Measurements from ENCODE around the gene IFI27L2. TPM values are rescaled to one million over a fixed set of nuclear protein-coding genes. Genes with fewer than 3 reads are reported as not detected.
"Not testable (repeated sequence)": the region's sequence is repeated elsewhere in the genome, so short reads cannot be mapped to it uniquely, and the experiment has no call there.

Gene IFI27L2
- total RNA-seq, 1 donor from 2014 or later, result 30.4 TPM

- Mint-ChIP-seq H3K27ac (ENCODE audit: unreplicated experiment) (no peak overlapping the region), H3K27me3 (ENCODE audit: low read depth) (peaks cover 32% of the 10 kb centered on the region), H3K4me3 (no peak overlapping the region), H3K4me1 (peaks cover 14% of the 10 kb centered on the region), H3K36me3 (ENCODE audit: low read depth) (no peaks in the 10 kb centered on the region), H3K9me3 (peaks cover 2% of the 10 kb centered on the region)
- no peak for DNase-seq (ENCODE audit: low read depth, low spot score)
- no peak for TF ChIP-seq CTCF (conservative IDR thresholded peaks at IDR 0.05)
Measured at GRCh38 chr14:94161981-94162380, 32.6 kb upstream of the IFI27L2 start.

GRCh38 chr14:94161058-94161457, 31.7 kb upstream of the IFI27L2 start:
- TF ChIP-seq CTCF (conservative IDR thresholded peaks at IDR 0.05), result no peak
- Mint-ChIP-seq H3K4me1 (peaks cover 14% of the 10 kb centered on the region), H3K9me3 (peaks cover 2% of the 10 kb centered on the region), H3K4me3 (no peak overlapping the region), H3K27me3 (ENCODE audit: low read depth) (peaks cover 29% of the 10 kb centered on the region), H3K27ac (ENCODE audit: unreplicated experiment) (no peak overlapping the region), H3K36me3 (ENCODE audit: low read depth) (no peaks in the 10 kb centered on the region)
- DNase-seq (ENCODE audit: low read depth, low spot score), result no peak

- Mint-ChIP-seq H3K9me3 (peaks cover 6% of the 10 kb centered on the region), H3K27me3 (ENCODE audit: low read depth) (peaks cover 15% of the 10 kb centered on the region), H3K4me3 (no peak overlapping the region), H3K27ac (ENCODE audit: unreplicated experiment) (no peak overlapping the region), H3K36me3 (ENCODE audit: low read depth) (no peaks in the 10 kb centered on the region), H3K4me1 (peaks cover 3% of the 10 kb centered on the region)
- no peak for TF ChIP-seq CTCF (conservative IDR thresholded peaks at IDR 0.05)
- no peak for DNase-seq (ENCODE audit: low read depth, low spot score)
Measured at GRCh38 chr14:94158239-94158883, 29.0 kb upstream of the IFI27L2 start.

- H3K4me1 Mint-ChIP-seq, result peaks cover 3% of the 10 kb centered on the region
- H3K27ac Mint-ChIP-seq (ENCODE audit: unreplicated experiment), result no peak overlapping the region
- no peak overlapping the region for H3K4me3 Mint-ChIP-seq
- peaks cover 22% of the 10 kb centered on the region for H3K27me3 Mint-ChIP-seq (ENCODE audit: low read depth)
- peaks cover 6% of the 10 kb centered on the region for H3K9me3 Mint-ChIP-seq
- TF ChIP-seq CTCF (conservative IDR thresholded peaks at IDR 0.05), result no peak
- no peak for DNase-seq (ENCODE audit: low read depth, low spot score)
- H3K36me3 Mint-ChIP-seq (ENCODE audit: low read depth), result no peaks in the 10 kb centered on the region
Measured at GRCh38 chr14:94157197-94157596, 27.8 kb upstream of the IFI27L2 start.

GRCh38 chr14:94156143-94156542, 26.7 kb upstream of the IFI27L2 start:
- H3K4me1 Mint-ChIP-seq; DNase-seq (ENCODE audit: low read depth, low spot score); H3K36me3 Mint-ChIP-seq (ENCODE audit: low read depth); H3K9me3 Mint-ChIP-seq; H3K27ac Mint-ChIP-seq (ENCODE audit: unreplicated experiment); H3K4me3 Mint-ChIP-seq: not testable (repeated sequence)
- H3K27me3 Mint-ChIP-seq (ENCODE audit: low read depth), result peaks cover 20% of the 10 kb centered on the region

GRCh38 chr14:94153750-94154342, 24.4 kb upstream of the IFI27L2 start:
- peaks cover 30% of the 10 kb centered on the region for H3K27me3 Mint-ChIP-seq (ENCODE audit: low read depth)
- H3K4me1 Mint-ChIP-seq, result peaks cover 3% of the 10 kb centered on the region
- no peak overlapping the region for H3K27ac Mint-ChIP-seq (ENCODE audit: unreplicated experiment)
- DNase-seq (ENCODE audit: low read depth, low spot score), result no peak
- no peak for TF ChIP-seq CTCF (conservative IDR thresholded peaks at IDR 0.05)
- peaks cover 6% of the 10 kb centered on the region for H3K9me3 Mint-ChIP-seq
- no peaks in the 10 kb centered on the region for H3K36me3 Mint-ChIP-seq (ENCODE audit: low read depth)
- no peak overlapping the region for H3K4me3 Mint-ChIP-seq
